GM19035 (cell line): ENCODE data around the gene C14orf39.

Experiments used
- ATAC-seq: cut with Tn5 transposase; IDR thresholded peaks from one replicate; pipeline ENCODE4 v1.9.1; 2021; ENCODE audit not compliant: unreplicated experiment

Gene C14orf39, protein sequence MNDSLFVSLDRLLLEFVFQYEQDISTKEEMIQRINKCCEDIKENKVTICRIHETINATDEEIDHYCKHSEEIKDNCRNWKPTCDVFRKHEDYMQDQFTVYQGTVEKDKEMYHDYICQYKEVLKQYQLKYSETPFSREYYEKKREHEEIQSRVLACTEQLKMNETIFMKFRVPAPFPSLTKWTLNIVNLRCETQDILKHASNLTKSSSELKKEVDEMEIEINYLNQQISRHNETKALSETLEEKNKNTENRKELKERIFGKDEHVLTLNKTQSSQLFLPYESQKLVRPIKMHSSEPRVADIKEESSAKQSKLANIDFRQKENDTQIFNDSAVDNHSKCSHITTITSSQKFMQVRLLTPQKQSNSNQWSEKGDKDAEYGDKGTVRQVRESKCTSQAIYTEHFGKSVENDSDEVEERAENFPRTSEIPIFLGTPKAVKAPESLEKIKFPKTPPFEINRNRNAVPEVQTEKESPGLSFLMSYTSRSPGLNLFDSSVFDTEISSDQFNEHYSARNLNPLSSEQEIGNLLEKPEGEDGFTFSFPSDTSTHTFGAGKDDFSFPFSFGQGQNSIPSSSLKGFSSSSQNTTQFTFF

DNA sequence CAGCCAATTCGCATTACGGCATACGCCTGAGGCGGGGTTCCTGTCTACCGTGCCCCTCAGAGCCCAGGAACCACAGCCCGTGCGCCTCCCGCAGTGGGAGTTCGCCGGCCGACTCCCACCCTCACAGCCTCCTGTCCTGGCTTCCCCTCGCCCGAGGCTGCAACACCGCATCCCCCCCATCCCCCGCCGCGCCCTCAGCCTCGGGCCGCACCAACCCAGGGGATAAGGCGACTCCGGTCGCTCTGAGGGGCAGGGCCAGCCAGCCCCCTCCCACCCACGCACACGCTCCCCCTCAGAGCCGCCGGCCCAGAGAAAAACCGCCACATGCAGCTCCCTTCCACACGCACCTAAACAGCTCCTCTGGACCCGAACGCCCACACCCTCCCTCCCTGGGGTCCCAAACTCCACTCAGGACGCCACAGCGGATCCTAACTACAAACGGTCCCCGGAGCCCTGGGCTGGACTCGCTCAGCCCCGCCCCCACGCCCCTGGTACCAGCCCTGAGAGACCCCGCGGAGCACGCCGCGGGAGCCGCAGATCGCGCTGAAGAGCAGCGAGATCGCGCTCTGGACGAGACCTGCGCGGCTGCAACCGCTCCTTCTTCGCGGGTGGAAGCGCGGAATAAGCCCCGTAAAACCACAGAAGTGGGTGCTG lies at the start of gene C14orf39:
Gene C14orf39, minus strand, starts transcription at position 466 of the 654 bp plus-strand sequence. CDS start 985 bp downstream, outside the sequence.
- ATAC-seq, result no peak

DNA sequence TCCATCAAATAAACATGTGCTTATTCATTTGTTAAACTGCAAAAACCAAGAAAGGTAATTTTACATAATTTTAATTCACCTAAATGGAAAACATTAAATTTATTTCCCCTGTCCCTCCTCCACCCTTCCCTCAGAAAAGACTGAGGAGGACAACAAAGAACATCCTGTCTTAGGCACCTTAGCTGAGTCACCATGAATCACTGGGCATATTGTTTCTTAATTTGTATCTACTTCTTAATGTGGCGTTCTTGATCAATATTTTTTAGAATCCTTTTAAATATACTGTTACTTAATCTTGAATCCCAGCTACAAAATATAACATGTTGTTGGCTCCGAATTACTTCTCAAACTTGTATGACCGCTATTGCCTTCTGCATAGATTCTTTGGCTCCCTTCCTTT lies 46.6 kb upstream of the C14orf39 start:
- ATAC-seq, result no peak

DNA sequence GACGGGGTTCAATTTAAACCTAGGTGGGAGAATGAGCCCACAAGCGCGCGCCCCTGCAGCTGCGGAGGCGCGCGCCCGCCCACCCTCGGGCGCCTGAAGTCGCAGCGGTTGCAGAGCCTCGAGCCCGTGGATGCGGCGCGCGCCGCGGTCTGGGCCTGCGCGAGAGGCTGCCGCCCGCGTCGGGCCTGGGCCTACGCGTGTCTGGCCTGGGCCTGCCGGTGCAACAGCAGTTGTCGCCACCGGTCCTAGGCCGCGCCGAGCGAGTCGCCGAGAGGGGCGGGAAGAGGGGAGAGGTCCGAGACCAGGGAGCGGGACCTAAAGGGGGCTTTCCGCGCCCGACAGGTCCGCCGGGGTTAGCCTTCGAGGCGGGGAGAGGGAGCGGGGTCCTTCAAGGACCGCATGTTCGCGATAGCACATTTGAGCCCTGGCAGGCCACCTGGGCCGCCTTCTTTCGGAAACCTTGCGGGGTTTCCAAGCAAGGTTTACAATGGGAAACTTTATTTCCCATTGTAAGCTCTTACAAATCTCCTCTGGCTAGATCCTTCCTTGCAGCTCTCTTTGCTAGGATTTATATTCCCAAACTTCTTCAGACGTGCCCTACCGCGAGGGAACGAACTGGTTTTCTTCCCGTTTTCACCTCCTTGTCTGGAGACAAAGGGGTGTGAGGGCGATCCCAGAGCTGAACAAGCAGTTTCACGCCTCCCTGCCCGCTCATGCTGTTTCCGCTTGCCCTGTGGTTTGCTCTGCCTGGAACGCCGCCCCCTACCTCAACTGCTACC lies 29.8 kb upstream of the C14orf39 start:
- no peak for ATAC-seq

DNA sequence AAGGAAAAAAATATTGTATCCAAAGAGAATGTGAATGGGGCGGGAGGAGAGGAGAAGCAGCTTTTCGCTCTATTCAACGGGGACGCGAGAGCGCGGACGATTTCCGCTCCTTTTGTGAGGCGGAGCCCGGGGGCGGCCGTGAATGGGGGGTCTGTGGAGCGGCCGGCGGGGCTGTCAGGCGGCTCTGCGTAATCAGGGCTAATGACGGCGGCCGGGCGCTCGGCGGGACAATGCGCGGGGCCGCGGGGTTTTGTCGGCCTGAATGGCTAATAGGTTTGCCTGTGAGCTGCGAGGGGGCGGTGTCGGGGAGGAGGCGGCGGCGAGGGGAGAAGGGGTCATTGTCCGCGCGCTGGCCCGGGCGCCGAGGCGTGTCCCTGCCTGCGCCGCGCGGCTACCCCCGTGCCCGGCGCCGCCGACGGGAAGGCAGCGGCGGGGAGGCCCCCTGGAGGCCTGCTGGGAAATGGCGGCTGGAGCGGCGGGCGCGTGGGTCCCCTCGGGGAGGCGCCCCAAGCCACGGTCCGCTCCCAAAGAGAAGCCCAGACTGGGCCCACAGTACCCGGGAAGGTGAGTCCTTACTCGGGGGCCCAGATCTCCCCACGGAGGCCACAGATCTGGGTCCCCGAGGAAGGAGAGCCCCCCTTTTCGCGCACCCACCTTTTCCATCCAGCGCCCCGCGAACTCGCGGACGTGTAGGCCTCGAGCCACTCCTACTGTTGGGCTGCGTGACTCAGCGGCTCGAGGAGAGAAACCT lies 29.1 kb upstream of the C14orf39 start:
- peak; percentile 67 for ATAC-seq

DNA sequence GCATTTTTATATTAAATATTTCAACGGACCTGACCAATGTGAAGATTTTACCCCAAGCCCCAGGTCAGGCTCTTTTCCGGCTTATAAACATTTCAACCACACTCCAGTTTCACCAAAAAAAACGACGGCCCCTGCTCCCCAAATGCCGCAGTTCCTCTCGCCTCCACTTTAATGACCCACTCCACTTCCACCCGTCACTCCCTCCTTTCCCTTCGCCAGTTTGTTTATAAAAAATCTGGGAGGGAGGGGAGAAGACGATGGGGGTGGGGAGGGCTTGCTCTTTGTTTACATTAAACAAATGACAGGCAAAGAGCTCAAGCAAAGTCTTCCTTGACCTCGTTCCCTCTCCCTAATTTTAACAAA lies 28.5 kb upstream of the C14orf39 start:
- no peak for ATAC-seq

DNA sequence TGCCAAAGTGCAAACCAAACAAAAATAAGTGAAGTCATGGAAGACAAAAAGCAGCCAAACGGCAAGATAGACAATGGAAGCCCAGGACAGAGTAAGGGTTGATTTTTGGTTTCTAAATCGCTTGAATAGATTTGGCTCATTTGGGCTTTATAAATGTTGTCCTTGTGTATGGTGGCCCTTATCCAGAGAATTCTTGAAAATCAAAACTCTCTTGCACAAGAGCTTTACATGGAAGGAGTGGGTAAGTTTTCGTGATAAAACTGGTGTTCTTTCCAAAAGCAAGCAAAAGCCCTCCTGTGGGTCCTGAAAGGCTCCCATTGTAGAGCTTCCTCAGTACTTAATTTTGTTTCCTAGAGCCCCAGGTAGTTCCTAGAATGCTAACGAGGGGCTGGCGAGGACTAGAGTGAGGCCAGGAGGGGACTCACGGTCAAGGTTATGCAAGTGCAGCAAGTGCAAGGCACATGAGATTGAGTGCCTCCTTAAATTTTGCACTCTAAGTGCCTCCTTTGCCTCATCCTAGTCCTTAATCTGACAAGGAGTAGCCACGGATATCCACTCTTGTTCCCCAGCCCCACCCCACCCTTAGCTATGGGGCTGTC lies 27.2 kb upstream of the C14orf39 start:
- ATAC-seq, result no peak

DNA sequence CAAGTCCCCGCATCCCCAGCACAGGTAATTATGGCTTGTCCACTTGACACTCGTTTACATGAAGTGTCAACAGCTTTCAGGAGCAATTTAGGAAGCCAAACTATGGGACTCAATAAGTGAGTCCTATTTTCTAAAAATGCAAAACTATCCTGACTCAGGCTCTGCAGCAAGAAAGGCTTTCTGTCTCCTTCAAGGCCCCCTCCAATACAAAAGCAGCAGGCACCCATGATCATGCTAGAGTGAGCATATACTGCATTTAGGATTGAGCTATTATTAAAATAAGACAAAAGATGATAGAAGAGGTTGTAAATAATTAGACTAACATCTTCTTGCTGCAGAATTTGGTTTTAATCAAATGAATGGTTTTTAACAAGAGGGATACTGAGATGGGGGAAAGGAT lies 26.3 kb upstream of the C14orf39 start:
- no peak for ATAC-seq

DNA sequence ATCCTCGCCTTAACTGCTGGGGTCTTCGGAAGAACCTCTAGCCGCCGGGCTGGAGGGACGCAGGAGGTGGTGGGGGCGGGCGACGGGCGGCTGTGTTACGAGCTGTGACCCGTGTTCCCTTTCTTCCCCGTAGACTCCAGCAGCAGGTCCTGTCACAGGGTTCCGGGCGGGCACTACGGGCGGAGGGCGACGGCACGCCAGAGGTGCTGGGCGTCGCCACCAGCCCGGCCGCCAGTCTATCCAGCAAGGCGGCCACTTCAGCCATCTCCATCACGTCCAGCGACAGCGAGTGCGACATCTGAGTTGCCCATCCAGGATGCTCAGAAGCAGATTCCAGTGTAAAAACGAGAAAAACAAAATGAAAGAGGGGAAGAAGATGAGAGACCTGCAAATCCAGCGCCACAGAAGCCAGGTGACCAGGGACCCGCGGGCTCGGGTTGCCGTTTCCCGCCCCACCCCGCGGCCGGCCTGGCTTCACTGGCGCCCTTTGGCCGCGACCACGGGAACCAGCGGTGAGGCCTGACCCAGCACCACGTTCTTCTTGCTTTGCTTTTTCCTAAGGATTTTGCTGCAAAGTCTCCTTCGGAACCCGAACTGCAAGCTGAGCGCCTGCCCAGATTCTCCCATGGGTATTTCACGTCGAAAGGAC lies 25.2 kb upstream of the C14orf39 start:
- ATAC-seq, result no peak

DNA sequence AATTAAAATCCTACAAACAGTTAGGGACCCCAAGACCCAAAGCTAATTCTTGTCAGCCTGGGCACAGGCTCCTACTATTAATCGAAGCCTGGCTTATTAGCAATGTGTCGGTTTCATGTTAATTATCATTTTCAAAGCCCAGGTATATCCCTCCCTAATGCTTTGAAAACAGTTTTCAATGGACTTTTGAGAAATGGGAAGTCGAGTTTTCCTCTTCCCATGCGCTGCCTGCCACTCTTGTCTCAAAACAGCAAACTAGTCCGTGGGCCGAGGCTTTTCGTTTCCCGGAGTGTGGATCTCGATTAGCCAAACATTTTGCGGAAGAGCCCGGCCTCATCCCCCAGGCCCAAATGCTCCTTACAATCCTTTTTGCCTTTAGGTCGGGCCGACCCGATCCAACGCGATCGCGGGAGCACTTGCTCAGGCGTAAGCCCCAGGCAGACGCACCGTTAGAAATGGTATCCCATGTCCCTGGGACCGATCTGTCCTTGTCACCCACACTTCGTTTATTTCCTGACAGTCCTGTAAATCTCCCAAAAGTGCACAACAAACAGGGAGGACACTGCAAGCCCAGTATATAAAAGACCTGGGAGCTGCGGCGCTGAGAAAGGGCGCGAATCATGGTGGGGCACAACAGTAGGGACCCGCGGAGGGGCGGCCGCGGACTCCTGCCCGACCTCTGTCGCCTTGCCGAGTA lies 24.5 kb upstream of the C14orf39 start:
- ATAC-seq, result no peak

DNA sequence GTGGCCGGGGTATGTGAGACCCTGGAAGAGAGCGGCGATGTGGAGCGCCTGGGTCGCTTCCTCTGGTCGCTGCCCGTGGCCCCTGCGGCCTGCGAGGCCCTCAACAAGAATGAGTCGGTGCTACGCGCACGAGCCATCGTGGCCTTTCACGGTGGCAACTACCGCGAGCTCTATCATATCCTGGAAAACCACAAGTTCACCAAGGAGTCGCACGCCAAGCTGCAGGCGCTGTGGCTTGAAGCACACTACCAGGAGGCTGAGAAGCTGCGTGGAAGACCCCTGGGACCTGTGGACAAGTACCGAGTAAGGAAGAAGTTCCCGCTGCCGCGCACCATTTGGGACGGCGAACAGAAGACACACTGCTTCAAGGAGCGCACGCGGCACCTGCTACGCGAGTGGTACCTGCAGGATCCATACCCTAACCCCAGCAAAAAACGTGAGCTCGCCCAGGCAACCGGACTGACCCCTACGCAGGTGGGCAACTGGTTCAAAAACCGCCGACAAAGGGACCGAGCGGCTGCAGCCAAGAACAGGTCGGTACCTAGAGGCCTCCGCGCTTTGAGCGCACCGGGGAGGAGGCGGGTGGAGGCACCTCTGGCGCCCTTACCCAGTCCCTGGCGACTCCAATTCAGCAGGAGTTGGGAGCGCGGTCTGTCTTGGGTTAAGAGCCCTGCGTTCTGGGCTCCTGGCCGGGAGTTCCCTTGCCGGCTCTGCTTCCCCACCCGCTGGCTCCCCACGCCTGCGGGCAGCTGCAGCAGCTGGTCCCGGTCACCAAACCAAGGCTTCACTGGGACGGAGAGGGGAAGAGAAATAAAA lies 23.8 kb upstream of the C14orf39 start:
- no peak for ATAC-seq

DNA sequence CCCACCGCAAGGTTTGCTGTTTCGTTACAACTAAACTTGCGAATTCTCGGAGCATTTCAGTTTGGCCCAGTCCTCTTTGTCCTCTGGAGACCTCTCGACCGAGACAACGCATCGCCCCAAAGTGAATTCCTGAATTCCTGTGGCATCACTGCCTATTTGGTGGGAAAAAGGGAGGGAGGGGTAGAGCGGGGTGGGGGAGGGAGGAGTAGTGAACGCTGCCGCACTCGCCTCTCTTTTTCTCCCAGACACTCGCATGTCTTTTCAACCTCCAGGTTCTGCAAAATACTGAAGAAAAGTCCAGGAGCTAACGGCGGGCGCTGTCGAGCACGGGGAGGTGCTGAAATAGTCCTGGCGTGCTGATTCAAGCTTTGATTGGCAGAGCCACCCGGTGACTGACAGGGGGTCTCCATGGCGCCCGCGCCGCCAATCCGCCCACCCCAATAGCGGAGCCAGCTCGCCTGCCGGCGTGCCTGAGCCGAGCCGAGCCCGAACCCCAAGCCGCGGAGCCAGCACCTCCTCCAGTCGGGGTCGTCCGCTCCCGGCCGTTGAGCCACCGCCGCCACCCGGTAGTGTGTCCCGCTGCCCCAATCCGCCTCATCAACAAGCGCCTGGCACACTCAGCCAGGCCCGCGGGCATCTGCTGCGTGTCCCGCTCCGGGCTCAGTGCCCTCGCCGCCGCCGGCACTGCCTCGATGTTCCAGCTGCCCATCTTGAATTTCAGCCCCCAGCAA lies 23.0 kb upstream of the C14orf39 start, which contains the start of gene SIX6:
Gene SIX6, plus strand, starts transcription at position 440 of the 731 bp plus-strand sequence. Its CDS starts 253 bp downstream, at position 693.
- no peak for ATAC-seq

DNA sequence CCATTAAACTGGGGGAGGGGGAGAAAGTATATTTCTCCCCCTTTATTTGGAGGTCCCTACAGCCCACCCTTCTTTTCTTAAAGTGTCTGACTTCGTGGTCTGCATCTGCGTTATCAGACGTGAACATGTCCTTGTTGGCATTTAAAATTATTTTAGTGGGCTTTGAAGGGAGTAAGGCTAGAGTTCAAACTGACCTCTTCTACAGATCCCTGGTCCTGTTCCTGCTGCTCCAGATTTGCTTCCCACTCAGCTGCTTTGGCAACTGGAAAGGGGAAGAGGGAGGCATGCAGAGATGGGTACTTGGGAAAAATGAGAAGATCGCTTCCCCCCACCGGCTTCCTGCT lies 22.5 kb upstream of the C14orf39 start:
- no peak for ATAC-seq

DNA sequence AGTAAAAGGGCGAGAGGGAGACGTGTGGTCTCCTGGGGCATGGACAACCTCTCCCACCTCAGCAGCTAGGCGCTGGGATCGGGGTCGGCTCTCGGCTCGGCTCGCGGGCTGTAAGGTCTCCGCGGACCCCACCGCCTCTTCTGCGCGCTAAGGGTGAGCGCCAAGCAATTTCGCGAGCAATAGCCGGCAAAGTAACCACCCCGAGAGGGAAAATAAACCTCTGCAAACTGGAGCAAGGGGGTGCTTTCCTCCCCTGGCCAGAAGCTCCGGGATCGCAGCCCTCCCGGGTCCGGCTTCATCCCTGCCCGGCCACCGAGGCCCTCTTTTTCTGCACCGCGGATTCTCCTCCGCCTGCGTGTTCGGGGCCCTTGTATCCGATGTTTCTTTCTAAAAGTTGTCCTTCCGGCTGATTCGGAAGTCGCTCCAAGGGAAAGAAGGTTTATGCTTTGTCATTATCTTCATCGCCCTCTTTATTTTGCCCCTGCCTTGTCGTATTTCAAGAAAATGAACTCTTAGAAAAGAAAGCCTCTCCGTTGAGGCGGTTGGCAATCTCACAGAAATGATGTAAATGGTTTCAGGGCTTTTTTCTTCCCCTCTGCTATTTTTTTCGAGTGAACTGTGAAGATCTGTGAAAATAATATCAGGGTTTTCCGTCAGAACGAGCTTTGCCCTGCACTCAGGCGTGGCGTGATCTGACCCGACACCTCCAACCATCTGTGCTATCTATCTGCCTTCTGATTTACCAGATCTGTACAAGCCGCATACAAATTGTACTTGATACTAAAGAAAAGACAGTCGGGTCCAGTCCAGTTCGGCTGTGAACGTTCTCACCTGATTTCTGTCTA lies 21.3 kb upstream of the C14orf39 start:
- no peak for ATAC-seq

DNA sequence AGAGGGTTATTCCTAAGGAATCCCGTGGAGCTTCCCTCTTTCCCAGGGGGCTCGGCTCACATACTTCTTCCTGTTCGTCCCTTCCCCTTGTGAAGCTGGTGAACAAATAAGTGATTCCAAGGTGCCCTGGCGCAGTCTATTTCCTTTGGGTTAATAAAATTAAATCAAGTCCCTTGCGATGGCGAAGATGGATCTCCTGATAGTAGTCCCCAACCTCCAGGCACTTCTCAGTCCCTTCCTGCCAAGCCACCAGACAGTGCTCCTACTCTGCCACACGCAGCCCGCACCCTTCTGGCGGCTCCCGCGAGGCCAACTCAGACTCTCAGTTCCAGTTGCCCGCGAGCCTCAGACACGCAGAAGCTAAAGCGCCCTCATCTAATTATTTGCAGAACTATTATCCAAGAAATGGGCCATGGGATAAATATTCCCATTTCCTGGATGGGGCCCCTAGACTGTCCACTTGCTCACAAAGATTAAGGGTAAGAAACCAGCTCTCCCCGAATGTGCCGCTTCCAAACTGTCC lies 20.7 kb upstream of the C14orf39 start:
- ATAC-seq, result no peak

DNA sequence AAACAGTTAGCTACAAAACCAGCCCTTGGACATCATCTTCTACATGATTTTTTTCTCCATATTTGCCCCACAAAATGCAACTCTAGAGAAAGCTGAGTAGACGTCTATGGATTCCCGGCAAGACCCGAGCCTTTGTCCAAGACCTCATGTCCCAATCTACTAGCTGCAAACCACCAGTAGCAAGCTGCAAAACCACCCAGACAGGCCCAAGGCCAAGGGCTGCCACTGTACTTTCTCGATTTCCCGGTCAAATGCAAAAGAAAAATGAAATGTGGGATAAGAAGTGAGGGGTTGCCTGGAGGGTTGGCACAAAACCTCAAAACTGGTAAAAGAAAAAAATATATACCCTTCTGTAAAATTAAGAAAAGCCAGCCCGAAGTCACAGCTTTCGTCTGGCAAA lies 20.1 kb upstream of the C14orf39 start:
- no peak for ATAC-seq

DNA sequence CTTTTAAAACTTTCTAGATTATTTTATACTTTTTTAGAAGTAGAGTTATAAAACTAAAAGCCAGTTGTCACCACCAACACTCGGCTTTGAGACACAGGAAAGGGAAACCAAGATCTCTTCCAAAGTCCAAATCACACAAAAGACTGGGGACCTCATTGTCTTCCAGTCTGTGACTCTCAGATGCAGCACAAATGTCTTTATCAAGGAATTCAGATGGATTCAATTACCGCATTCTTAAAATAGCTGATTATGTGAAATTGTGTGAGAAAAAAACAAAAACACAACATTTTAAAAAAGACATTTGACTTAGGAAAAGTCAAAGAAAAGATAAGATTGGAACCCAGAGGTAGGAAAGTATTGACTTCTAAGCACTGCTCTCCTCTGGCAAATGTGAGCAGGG lies 19.6 kb upstream of the C14orf39 start:
- ATAC-seq, result no peak

DNA sequence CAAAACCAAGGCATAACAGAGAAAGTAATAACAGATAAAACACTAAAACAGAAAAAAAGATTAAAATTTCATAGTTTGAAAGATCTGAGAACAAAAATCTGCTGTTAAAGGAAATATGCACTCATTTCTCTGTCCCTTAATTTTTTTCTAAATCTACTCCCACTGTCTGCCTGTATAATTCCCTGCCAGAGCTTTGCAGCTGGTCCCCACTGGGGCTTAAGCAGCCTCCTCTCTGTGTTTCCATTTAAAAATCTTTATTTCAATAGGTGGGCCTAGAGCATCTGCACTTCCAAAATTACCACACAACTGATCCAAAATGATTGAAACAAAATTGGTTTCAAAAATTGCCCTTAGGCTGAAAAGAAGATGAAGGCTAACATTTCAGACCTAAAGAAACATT lies 16.7 kb upstream of the C14orf39 start:
- no peak for ATAC-seq
